Neural crest cell (in vitro differentiated cells): ENCODE measurements around the gene MAP1A. TPM values are rescaled to one million over a fixed set of nuclear protein-coding genes. Genes with fewer than 3 reads are reported as not detected.

Experiments used
- DNase-seq: peaks from one replicate; pipeline ENCODE4 v3.0.0; 2021; ENCODE audit warnings: low read depth, mixed read lengths, low spot score
- H3K27ac Mint-ChIP-seq: one replicate; pipeline ENCODE4 v1.8.0; 2021; ENCODE audit warnings: mild to moderate bottlenecking, mixed read lengths; ENCODE audit not compliant: unreplicated experiment
- H3K27me3 Mint-ChIP-seq: 2 replicates; pipeline ENCODE4 v1.8.0; 2021; ENCODE audit warnings: low read depth, mild to moderate bottlenecking, mixed read lengths
- H3K36me3 Mint-ChIP-seq: 2 replicates; pipeline ENCODE4 v1.8.0; 2021; ENCODE audit warnings: low read depth, mild to moderate bottlenecking, mixed read lengths
- H3K4me1 Mint-ChIP-seq: 2 replicates; pipeline ENCODE4 v1.8.0; 2021; ENCODE audit warnings: mixed read lengths
- H3K4me3 Mint-ChIP-seq: one replicate; pipeline ENCODE4 v1.8.0; 2021; ENCODE audit warnings: mild to moderate bottlenecking, mixed read lengths
- H3K9me3 Mint-ChIP-seq: 2 replicates; pipeline ENCODE4 v1.8.0; 2021; ENCODE audit warnings: mixed read lengths
- CTCF ChIP-seq: fragments of 200-600 bp; sonication (generic); conservative IDR thresholded peaks from 2 replicates; pipeline ENCODE4 v1.5.0; 2021; ENCODE audit warnings: antibody characterized with exemption, mild to moderate bottlenecking
- total RNA-seq: library from RNA; stranded (reverse); gene quantifications from 2 replicates; pipeline ENCODE4 v1.2.1, GENCODE V29; 2021

MAP1A gene
- total RNA-seq, 1 donor from 2014 or later, result 25.2 TPM

GRCh38 chr15:43508421-43508820 is 9.0 kb upstream of the MAP1A start:
- Mint-ChIP-seq H3K36me3 (no peaks in the 10 kb centered on the region), H3K27ac (no peak overlapping the region), H3K4me1 (peaks cover 34% of the 10 kb centered on the region), H3K27me3 (peaks cover 3% of the 10 kb centered on the region), H3K9me3 (no peaks in the 10 kb centered on the region), H3K4me3 (peak overlapping the region; percentile 52)
- no peak for DNase-seq
- no peak for TF ChIP-seq CTCF

- TF ChIP-seq CTCF, result no peak
- Mint-ChIP-seq H3K4me1 (peaks cover 39% of the 10 kb centered on the region), H3K9me3 (no peaks in the 10 kb centered on the region), H3K27ac (peak overlapping the region; percentile 7), H3K27me3 (peaks cover 3% of the 10 kb centered on the region), H3K4me3 (peak overlapping the region; percentile 95), H3K36me3 (no peaks in the 10 kb centered on the region)
- no peak for DNase-seq
Measured at GRCh38 chr15:43508991-43509659, 8.3 kb upstream of the MAP1A start.

- peak overlapping the region; percentile 99 for H3K27ac Mint-ChIP-seq
- H3K27me3 Mint-ChIP-seq, result peaks cover 3% of the 10 kb centered on the region
- no peaks in the 10 kb centered on the region for H3K36me3 Mint-ChIP-seq
- peaks cover 45% of the 10 kb centered on the region for H3K4me1 Mint-ChIP-seq
- no peak for TF ChIP-seq CTCF
- peak overlapping the region; percentile 95 for H3K4me3 Mint-ChIP-seq
- H3K9me3 Mint-ChIP-seq, result no peaks in the 10 kb centered on the region
- DNase-seq, result no peak
Measured at GRCh38 chr15:43509660-43510199, 7.7 kb upstream of the MAP1A start.

GRCh38 chr15:43510200-43511011 is 7.0 kb upstream of the MAP1A start:
- no peaks in the 10 kb centered on the region for H3K36me3 Mint-ChIP-seq
- TF ChIP-seq CTCF, result peak; percentile 53

GRCh38 chr15:43511012-43511885 is 6.2 kb upstream of the MAP1A start:
- TF ChIP-seq CTCF, result peak; percentile 26
- H3K27me3 Mint-ChIP-seq, result peaks cover 3% of the 10 kb centered on the region
- H3K9me3 Mint-ChIP-seq, result no peaks in the 10 kb centered on the region
- H3K4me3 Mint-ChIP-seq, result peak overlapping the region; percentile 95
- H3K4me1 Mint-ChIP-seq, result peaks cover 55% of the 10 kb centered on the region
- H3K36me3 Mint-ChIP-seq, result no peaks in the 10 kb centered on the region
- peak overlapping the region; percentile 20 for H3K27ac Mint-ChIP-seq
- DNase-seq, result peak; percentile 16

More at GRCh38 chr15:43510200-43511011, 7.0 kb upstream of the MAP1A start:
- peaks cover 47% of the 10 kb centered on the region for H3K4me1 Mint-ChIP-seq
- DNase-seq, result peak; percentile 95
- peak overlapping the region; percentile 99 for H3K27ac Mint-ChIP-seq
- H3K9me3 Mint-ChIP-seq, result no peaks in the 10 kb centered on the region
- peak overlapping the region; percentile 95 for H3K4me3 Mint-ChIP-seq
- H3K27me3 Mint-ChIP-seq, result peaks cover 3% of the 10 kb centered on the region
